Esophagus squamous epithelium (tissue), 4 donors: Measurements from ENCODE around the gene CAMK2A.

ENCODE experiments used
- POLR2A ChIP-seq, 4 donors: fragments of 450-650 bp; IDR thresholded peaks; one replicate each; pipeline ENCODE4 v1.6.1; 2017; ENCODE audit warnings: antibody characterized with exemption in 4 of 4, mild to moderate bottlenecking in 4 of 4, moderate library complexity in 3 of 4
- TF ChIP-seq, protein P1 (sequence below), 6 experiments: fragments of 450-650 bp in 4 of 6; fragments of 200-600 bp in 2 of 6; sonication (generic) in 2 of 6; IDR thresholded peaks; one replicate each; pipeline ENCODE4 v1.5.1; 2016 to 2019; ENCODE audit warnings: antibody characterized with exemption in 6 of 6, mild to moderate bottlenecking in 4 of 6, moderate library complexity in 4 of 6

DNA sequence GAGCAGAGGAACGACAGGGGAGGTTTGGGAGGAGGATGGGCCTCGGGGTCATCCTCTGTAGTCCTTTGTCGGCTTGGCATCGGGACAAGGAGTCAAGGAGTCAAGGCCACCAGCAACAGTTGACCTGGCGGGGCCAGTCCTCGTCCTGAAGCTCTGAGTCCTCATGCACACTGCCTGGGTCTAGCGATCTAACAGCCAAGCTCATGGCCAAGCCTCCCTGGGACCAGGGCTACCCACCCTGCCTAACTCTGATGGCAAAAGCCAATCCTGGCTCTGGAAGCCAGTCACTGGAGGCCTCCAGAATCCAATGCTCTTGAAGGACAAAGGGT, 49.8 kb downstream of the CAMK2A start:
- TF ChIP-seq, protein P1, sequence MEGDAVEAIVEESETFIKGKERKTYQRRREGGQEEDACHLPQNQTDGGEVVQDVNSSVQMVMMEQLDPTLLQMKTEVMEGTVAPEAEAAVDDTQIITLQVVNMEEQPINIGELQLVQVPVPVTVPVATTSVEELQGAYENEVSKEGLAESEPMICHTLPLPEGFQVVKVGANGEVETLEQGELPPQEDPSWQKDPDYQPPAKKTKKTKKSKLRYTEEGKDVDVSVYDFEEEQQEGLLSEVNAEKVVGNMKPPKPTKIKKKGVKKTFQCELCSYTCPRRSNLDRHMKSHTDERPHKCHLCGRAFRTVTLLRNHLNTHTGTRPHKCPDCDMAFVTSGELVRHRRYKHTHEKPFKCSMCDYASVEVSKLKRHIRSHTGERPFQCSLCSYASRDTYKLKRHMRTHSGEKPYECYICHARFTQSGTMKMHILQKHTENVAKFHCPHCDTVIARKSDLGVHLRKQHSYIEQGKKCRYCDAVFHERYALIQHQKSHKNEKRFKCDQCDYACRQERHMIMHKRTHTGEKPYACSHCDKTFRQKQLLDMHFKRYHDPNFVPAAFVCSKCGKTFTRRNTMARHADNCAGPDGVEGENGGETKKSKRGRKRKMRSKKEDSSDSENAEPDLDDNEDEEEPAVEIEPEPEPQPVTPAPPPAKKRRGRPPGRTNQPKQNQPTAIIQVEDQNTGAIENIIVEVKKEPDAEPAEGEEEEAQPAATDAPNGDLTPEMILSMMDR (IDR thresholded peaks at IDR 0.05), result no peak
- TF ChIP-seq POLR2A (IDR thresholded peaks at IDR 0.05), result no peak
